Breast epithelium (tissue), 3 donors: Measurements from ENCODE around the gene GLT6D1.

Experiments
- POLR2A ChIP-seq: fragments of 450-650 bp; IDR thresholded peaks from one replicate; pipeline ENCODE4 v1.6.1; 2016; ENCODE audit warnings: antibody characterized with exemption, mild to moderate bottlenecking, moderate library complexity
- TF ChIP-seq, protein P1 (sequence below), 3 donors: fragments of 450-650 bp; IDR thresholded peaks; one replicate each; pipeline ENCODE4 v1.5.1; 2016 to 2017; ENCODE audit warnings: antibody characterized with exemption in 3 of 3, mild to moderate bottlenecking in 3 of 3, moderate library complexity in 3 of 3

- TF ChIP-seq POLR2A: no peak
- TF ChIP-seq, protein P1, sequence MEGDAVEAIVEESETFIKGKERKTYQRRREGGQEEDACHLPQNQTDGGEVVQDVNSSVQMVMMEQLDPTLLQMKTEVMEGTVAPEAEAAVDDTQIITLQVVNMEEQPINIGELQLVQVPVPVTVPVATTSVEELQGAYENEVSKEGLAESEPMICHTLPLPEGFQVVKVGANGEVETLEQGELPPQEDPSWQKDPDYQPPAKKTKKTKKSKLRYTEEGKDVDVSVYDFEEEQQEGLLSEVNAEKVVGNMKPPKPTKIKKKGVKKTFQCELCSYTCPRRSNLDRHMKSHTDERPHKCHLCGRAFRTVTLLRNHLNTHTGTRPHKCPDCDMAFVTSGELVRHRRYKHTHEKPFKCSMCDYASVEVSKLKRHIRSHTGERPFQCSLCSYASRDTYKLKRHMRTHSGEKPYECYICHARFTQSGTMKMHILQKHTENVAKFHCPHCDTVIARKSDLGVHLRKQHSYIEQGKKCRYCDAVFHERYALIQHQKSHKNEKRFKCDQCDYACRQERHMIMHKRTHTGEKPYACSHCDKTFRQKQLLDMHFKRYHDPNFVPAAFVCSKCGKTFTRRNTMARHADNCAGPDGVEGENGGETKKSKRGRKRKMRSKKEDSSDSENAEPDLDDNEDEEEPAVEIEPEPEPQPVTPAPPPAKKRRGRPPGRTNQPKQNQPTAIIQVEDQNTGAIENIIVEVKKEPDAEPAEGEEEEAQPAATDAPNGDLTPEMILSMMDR (IDR thresholded peaks at IDR 0.05): no peak
Measured at GRCh38 chr9:135605238-135605781, 34.0 kb downstream of the GLT6D1 start.
